Activated T-cell treated with anti-CD3 and anti-CD28 coated beads for 48 hours (primary cell): ENCODE data around the gene EDEM3.
"Not testable (repeated sequence)": the region's sequence is repeated elsewhere in the genome, so short reads cannot be mapped to it uniquely, and the experiment has no call there.

Experiments used
- DNase-seq: peaks from one replicate; pipeline ENCODE4 v3.0.0-alpha.2; 2020; ENCODE audit warnings: low read depth

Gene EDEM3

GRCh38 chr1:184770181-184770979, 15.7 kb upstream of the EDEM3 start:
- no peak for DNase-seq

GRCh38 chr1:184769241-184769640, 14.6 kb upstream of the EDEM3 start:
- DNase-seq = no peak

- no peak for DNase-seq
Measured at GRCh38 chr1:184768467-184768866, 13.8 kb upstream of the EDEM3 start.

- DNase-seq = no peak
Measured at GRCh38 chr1:184767591-184767990, 12.9 kb upstream of the EDEM3 start.

GRCh38 chr1:184764483-184764882, 9.8 kb upstream of the EDEM3 start:
- DNase-seq = no peak

GRCh38 chr1:184763520-184763919, 8.9 kb upstream of the EDEM3 start:
- not testable (repeated sequence) for DNase-seq

- no peak for DNase-seq
Measured at GRCh38 chr1:184761969-184762485, 7.4 kb upstream of the EDEM3 start.

GRCh38 chr1:184759651-184760050, 5.0 kb upstream of the EDEM3 start:
- no peak for DNase-seq

- no peak for DNase-seq
Measured at GRCh38 chr1:184759112-184759511, 4.5 kb upstream of the EDEM3 start.

GRCh38 chr1:184757891-184758290, 3.2 kb upstream of the EDEM3 start:
- no peak for DNase-seq

GRCh38 chr1:184757406-184757805, 2.7 kb upstream of the EDEM3 start:
- no peak for DNase-seq

- no peak for DNase-seq
Measured at GRCh38 chr1:184755226-184756065, 788 bp upstream of the EDEM3 start.

GRCh38 chr1:184753608-184754475, 816 bp downstream of the EDEM3 start:
- peak; percentile 45 for DNase-seq

- no peak for DNase-seq
Measured at GRCh38 chr1:184753117-184753516, 1.5 kb downstream of the EDEM3 start.

GRCh38 chr1:184752656-184753055, 2.0 kb downstream of the EDEM3 start:
- DNase-seq = no peak

- no peak for DNase-seq
Measured at GRCh38 chr1:184748740-184749139, 5.9 kb downstream of the EDEM3 start.

GRCh38 chr1:184747089-184747955, 7.3 kb downstream of the EDEM3 start:
- no peak for DNase-seq

GRCh38 chr1:184745929-184746638, 8.6 kb downstream of the EDEM3 start:
- DNase-seq = no peak

GRCh38 chr1:184745110-184745509, 9.5 kb downstream of the EDEM3 start:
- DNase-seq = no peak

GRCh38 chr1:184743062-184743756, 11.4 kb downstream of the EDEM3 start:
- no peak for DNase-seq
